ENCODE measurements around the gene TRAF5.
"Not testable (repeated sequence)": the region's sequence is repeated elsewhere in the genome, so short reads cannot be mapped to it uniquely, and the experiment has no call there.

The TRAF5 gene

DNA sequence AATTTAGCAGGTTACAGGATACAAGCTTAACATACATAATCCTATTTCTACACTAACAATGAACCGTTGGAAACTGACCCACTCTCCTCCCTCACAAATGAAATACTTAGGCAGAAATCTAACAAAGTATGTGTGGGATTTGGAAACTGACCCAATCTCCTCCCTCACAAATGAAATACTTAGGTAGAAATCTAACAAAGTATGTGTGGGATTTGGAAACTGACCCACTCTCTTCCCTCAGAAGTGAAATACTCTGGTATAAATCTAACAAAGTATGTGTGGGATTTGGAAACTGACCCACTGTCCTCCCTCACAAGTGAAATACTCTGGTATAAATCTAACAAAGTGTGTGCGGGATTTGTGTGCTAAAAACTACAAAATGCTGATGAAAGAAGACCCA is 60.3 kb downstream of the TRAF5 start:
- Histone ChIP-seq H2AFZ (ENCODE audit: low read length) (no peak overlapping the region), H3K9me3 (ENCODE audit: insufficient read depth, low read depth, low read length) (no peaks in the 10 kb centered on the region), H3K9ac (ENCODE audit: low read depth, low read length, poor library complexity, severe bottlenecking) (no peak overlapping the region), H3F3A (ENCODE audit: low read depth) (no peaks in the 10 kb centered on the region), H4K20me1 (ENCODE audit: insufficient read depth, low read length, poor library complexity, severe bottlenecking) (no peaks in the 10 kb centered on the region), H3K36me3 (ENCODE audit: insufficient read depth, low read length) (no peaks in the 10 kb centered on the region), H3K79me2 (ENCODE audit: insufficient read depth, low read length) (no peaks in the 10 kb centered on the region), H3K4me2 (ENCODE audit: low read depth, low read length, poor library complexity, severe bottlenecking) (no peak overlapping the region), H3K27me3 (ENCODE audit: insufficient read depth, low read length, poor library complexity, severe bottlenecking) (no peaks in the 10 kb centered on the region), H3K4me1 (ENCODE audit: insufficient read depth, low read length, poor library complexity, severe bottlenecking) (no peaks in the 10 kb centered on the region), H3K9me2 (replicated peaks; ENCODE audit: low read depth, low read length) (no peaks in the 10 kb centered on the region), H3K4me3 (ENCODE audit: low read length, poor library complexity, severe bottlenecking) (no peak overlapping the region)
- TF ChIP-seq EZH2phosphoT487 (IDR thresholded peaks at IDR 0.05; ENCODE audit: borderline replicate concordance), result no peak
- TF ChIP-seq, protein P1, sequence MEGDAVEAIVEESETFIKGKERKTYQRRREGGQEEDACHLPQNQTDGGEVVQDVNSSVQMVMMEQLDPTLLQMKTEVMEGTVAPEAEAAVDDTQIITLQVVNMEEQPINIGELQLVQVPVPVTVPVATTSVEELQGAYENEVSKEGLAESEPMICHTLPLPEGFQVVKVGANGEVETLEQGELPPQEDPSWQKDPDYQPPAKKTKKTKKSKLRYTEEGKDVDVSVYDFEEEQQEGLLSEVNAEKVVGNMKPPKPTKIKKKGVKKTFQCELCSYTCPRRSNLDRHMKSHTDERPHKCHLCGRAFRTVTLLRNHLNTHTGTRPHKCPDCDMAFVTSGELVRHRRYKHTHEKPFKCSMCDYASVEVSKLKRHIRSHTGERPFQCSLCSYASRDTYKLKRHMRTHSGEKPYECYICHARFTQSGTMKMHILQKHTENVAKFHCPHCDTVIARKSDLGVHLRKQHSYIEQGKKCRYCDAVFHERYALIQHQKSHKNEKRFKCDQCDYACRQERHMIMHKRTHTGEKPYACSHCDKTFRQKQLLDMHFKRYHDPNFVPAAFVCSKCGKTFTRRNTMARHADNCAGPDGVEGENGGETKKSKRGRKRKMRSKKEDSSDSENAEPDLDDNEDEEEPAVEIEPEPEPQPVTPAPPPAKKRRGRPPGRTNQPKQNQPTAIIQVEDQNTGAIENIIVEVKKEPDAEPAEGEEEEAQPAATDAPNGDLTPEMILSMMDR (conservative IDR thresholded peaks at IDR 0.05; ENCODE audit: low read length), result no peak

DNA sequence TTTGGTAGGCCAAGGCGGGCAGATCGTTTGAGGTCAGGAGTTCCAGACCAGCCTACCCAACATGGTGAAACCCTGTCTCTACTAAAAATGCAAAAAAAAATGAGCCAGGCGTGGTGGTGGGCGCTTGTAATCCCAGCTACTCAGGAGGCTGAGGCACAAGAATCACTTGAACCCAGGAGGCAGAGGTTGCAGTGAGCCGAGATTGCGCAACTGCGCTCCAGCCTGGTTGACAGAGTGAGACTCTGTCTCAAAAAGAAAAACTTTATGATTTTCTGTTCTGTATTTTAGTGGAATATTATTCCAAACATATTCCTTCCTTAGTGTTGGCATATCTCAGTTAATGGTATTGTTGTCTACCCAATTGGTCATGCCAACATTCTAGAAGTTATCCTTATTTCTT is 64.2 kb downstream of the TRAF5 start:
- H3K9me3 ChIP-seq (ENCODE audit: insufficient read depth, low read depth, low read length); H3K4me3 ChIP-seq (ENCODE audit: low read length, poor library complexity, severe bottlenecking); H3K9ac ChIP-seq (ENCODE audit: low read depth, low read length, poor library complexity, severe bottlenecking): not testable (repeated sequence)

DNA sequence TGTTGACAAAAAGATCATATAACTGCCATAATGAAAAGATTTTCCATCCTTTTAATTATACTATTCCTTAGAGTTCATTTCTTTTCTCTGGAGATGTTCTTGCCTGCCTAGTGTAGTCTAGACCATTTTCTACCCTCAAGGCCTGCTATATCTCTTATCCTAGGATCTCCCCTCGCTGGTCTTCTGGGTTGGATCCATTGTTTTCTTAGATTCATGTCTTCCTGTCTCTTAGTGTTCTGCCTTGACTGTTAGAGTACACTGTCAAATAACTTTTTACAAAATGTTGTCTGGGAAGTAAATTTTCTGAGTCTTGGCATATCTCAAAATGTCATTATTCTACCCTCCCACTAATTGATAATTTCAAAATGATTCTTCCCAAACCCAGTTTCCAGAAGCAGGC is 66.6 kb downstream of the TRAF5 start:
- Histone ChIP-seq H3K9me3 (ENCODE audit: insufficient read depth, low read depth, low read length) (no peaks in the 10 kb centered on the region), H3K9ac (ENCODE audit: low read depth, low read length, poor library complexity, severe bottlenecking) (no peak overlapping the region), H3K4me3 (ENCODE audit: low read length, poor library complexity, severe bottlenecking) (no peak overlapping the region), H3K36me3 (ENCODE audit: insufficient read depth, low read length) (peaks cover 6% of the 10 kb centered on the region; the same call in 1 of the 2 replicates), H3K4me1 (ENCODE audit: insufficient read depth, low read length, poor library complexity, severe bottlenecking) (no peaks in the 10 kb centered on the region), H2AFZ (ENCODE audit: low read length) (no peak overlapping the region), H3K9me2 (replicated peaks; ENCODE audit: low read depth, low read length) (no peaks in the 10 kb centered on the region), H4K20me1 (ENCODE audit: insufficient read depth, low read length, poor library complexity, severe bottlenecking) (no peaks in the 10 kb centered on the region), H3K4me2 (ENCODE audit: low read depth, low read length, poor library complexity, severe bottlenecking) (no peak overlapping the region), H3K79me2 (ENCODE audit: insufficient read depth, low read length) (no peaks in the 10 kb centered on the region), H3K27me3 (ENCODE audit: insufficient read depth, low read length, poor library complexity, severe bottlenecking) (no peaks in the 10 kb centered on the region), H3F3A (ENCODE audit: low read depth) (no peaks in the 10 kb centered on the region)
- TF ChIP-seq, protein P1 (conservative IDR thresholded peaks at IDR 0.05; ENCODE audit: low read length), result no peak
- TF ChIP-seq EZH2phosphoT487 (IDR thresholded peaks at IDR 0.05; ENCODE audit: borderline replicate concordance), result no peak

More for the DNA sequence above, 64.2 kb downstream of the TRAF5 start:
- H3K27me3 ChIP-seq (ENCODE audit: insufficient read depth, low read length, poor library complexity, severe bottlenecking); H3K79me2 ChIP-seq (ENCODE audit: insufficient read depth, low read length); H2AFZ ChIP-seq (ENCODE audit: low read length); H3K36me3 ChIP-seq (ENCODE audit: insufficient read depth, low read length); H4K20me1 ChIP-seq (ENCODE audit: insufficient read depth, low read length, poor library complexity, severe bottlenecking); H3K4me1 ChIP-seq (ENCODE audit: insufficient read depth, low read length, poor library complexity, severe bottlenecking); H3K4me2 ChIP-seq (ENCODE audit: low read depth, low read length, poor library complexity, severe bottlenecking); H3F3A ChIP-seq (ENCODE audit: low read depth); H3K9me2 ChIP-seq (replicated peaks; ENCODE audit: low read depth, low read length): not testable (repeated sequence)

DNA sequence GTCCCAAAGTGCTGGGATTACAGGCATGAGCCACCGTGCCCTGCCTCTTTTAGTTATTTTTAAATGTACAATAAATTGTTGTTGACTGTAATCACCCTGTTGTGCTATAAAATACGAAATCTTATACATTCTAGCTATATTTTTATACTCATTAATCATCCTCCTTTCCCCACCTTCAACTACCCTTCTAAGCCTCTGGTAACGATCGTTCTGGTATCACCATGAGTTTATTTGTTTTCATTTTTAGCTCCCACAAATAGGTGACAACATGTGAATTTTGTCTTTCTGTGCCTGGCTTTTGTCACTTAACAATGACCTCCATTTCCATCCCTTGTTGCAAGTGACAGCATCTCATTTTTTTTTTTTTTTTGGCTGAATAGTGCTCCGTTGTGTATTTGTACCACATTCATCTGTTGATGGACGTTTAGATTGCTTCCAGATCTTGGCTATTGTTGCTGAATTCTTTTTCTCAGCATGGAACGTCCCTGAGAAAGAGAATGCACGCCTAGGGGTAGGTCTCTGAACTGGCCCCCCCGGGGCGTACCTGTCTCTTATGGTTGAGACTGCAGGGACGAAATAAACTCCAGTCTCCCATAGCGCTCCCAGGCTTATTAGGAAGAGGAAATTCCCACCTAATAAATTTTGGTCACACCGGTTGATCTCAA is 71.8 kb downstream of the TRAF5 start:
- H3F3A ChIP-seq (ENCODE audit: low read depth); H3K9ac ChIP-seq (ENCODE audit: low read depth, low read length, poor library complexity, severe bottlenecking); H3K36me3 ChIP-seq (ENCODE audit: insufficient read depth, low read length); H3K9me2 ChIP-seq (replicated peaks; ENCODE audit: low read depth, low read length); H3K4me3 ChIP-seq (ENCODE audit: low read length, poor library complexity, severe bottlenecking); H4K20me1 ChIP-seq (ENCODE audit: insufficient read depth, low read length, poor library complexity, severe bottlenecking); H3K9me3 ChIP-seq (ENCODE audit: insufficient read depth, low read depth, low read length); H3K4me1 ChIP-seq (ENCODE audit: insufficient read depth, low read length, poor library complexity, severe bottlenecking); H2AFZ ChIP-seq (ENCODE audit: low read length); H3K27me3 ChIP-seq (ENCODE audit: insufficient read depth, low read length, poor library complexity, severe bottlenecking); H3K4me2 ChIP-seq (ENCODE audit: low read depth, low read length, poor library complexity, severe bottlenecking); H3K79me2 ChIP-seq (ENCODE audit: insufficient read depth, low read length): not testable (repeated sequence)

DNA sequence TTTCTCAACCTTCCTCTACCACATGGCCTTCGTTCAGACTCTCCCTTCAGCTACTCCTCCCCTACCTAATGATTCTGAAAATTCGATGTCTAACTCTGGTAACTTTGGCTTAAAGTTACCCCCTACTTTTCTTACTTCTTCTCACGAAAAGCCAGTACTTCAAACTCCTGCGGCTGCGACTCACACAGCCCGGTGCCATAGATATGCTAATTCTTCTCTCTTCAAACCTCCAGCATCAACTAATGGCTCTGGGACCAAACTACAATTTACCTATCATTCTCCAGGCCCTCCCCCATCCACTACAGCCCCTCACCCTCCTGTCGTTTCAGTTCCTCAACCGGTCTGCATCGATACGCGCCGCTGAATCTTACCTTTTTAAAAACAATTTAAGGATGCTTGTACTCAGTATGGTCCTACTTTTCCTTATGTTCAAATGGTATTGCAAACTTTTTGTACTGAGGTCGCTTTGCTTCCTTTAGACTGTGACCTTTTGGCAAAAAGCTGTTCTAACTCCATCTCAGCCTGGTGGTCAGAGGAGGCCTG is 73.3 kb downstream of the TRAF5 start:
- not testable (repeated sequence) for H3K4me3 ChIP-seq (ENCODE audit: low read length, poor library complexity, severe bottlenecking); H3K36me3 ChIP-seq (ENCODE audit: insufficient read depth, low read length); H2AFZ ChIP-seq (ENCODE audit: low read length); H4K20me1 ChIP-seq (ENCODE audit: insufficient read depth, low read length, poor library complexity, severe bottlenecking); H3F3A ChIP-seq (ENCODE audit: low read depth); H3K79me2 ChIP-seq (ENCODE audit: insufficient read depth, low read length); H3K9me3 ChIP-seq (ENCODE audit: insufficient read depth, low read depth, low read length); H3K4me2 ChIP-seq (ENCODE audit: low read depth, low read length, poor library complexity, severe bottlenecking); H3K27me3 ChIP-seq (ENCODE audit: insufficient read depth, low read length, poor library complexity, severe bottlenecking); H3K4me1 ChIP-seq (ENCODE audit: insufficient read depth, low read length, poor library complexity, severe bottlenecking); H3K9me2 ChIP-seq (replicated peaks; ENCODE audit: low read depth, low read length); H3K9ac ChIP-seq (ENCODE audit: low read depth, low read length, poor library complexity, severe bottlenecking)

DNA sequence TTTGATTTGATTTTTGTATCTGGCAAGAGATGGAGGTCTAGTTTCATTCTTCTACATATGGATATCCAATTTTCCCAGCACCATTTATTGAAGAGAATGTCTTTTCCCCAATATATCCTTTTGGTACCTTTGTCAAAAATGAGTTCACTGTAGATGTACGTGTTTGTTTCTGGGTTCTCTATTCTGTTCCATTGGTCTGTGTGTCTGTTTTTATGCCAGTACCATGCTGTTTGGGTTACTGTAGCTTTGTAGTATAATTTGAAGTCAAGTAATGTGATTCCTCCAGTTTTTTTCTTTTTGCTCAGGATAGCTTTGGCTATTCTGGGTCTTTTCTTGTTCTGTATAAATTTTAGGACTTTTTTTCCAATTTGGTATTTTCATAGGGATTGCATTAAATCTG is 75.1 kb downstream of the TRAF5 start:
- H3K79me2 ChIP-seq (ENCODE audit: insufficient read depth, low read length); H3K27me3 ChIP-seq (ENCODE audit: insufficient read depth, low read length, poor library complexity, severe bottlenecking); H2AFZ ChIP-seq (ENCODE audit: low read length); H3K36me3 ChIP-seq (ENCODE audit: insufficient read depth, low read length); H3F3A ChIP-seq (ENCODE audit: low read depth); H4K20me1 ChIP-seq (ENCODE audit: insufficient read depth, low read length, poor library complexity, severe bottlenecking); H3K9ac ChIP-seq (ENCODE audit: low read depth, low read length, poor library complexity, severe bottlenecking); H3K4me2 ChIP-seq (ENCODE audit: low read depth, low read length, poor library complexity, severe bottlenecking); H3K9me2 ChIP-seq (replicated peaks; ENCODE audit: low read depth, low read length); H3K4me1 ChIP-seq (ENCODE audit: insufficient read depth, low read length, poor library complexity, severe bottlenecking); H3K9me3 ChIP-seq (ENCODE audit: insufficient read depth, low read depth, low read length); H3K4me3 ChIP-seq (ENCODE audit: low read length, poor library complexity, severe bottlenecking): not testable (repeated sequence)
